Superior temporal gyrus (tissue), 1 donor: ENCODE measurements around the gene TMEM150C.
"Not testable (repeated sequence)": the region's sequence is repeated elsewhere in the genome, so short reads cannot be mapped to it uniquely, and the experiment has no call there.

Experiments used
- DNase-seq: peaks from one replicate; pipeline ENCODE4 v3.0.0-alpha.2; 2016; ENCODE audit errors: extremely low spot score

The TMEM150C gene

GRCh38 chr4:82515705-82516104 lies 46.1 kb downstream of the TMEM150C start:
- peak; percentile 93 for DNase-seq

- DNase-seq = no peak
Observed at GRCh38 chr4:82513382-82513781, 48.4 kb downstream of the TMEM150C start.

GRCh38 chr4:82510216-82510615 lies 51.6 kb downstream of the TMEM150C start:
- DNase-seq = no peak

GRCh38 chr4:82508806-82509428 lies 52.9 kb downstream of the TMEM150C start:
- DNase-seq = no peak

- DNase-seq = no peak
Observed at GRCh38 chr4:82508011-82508410, 53.8 kb downstream of the TMEM150C start.

GRCh38 chr4:82501154-82501442 lies 60.7 kb downstream of the TMEM150C start:
- no peak for DNase-seq

- no peak for DNase-seq
Observed at GRCh38 chr4:82500435-82501153, 61.2 kb downstream of the TMEM150C start.

GRCh38 chr4:82499738-82500434 lies 61.9 kb downstream of the TMEM150C start:
- no peak for DNase-seq

GRCh38 chr4:82496349-82496748 lies 65.4 kb downstream of the TMEM150C start:
- DNase-seq = no peak

GRCh38 chr4:82495666-82496065 lies 66.1 kb downstream of the TMEM150C start:
- DNase-seq = no peak

- DNase-seq = no peak
Observed at GRCh38 chr4:82493721-82494425, 67.9 kb downstream of the TMEM150C start.

GRCh38 chr4:82491251-82491960 lies 70.4 kb downstream of the TMEM150C start:
- DNase-seq = no peak

GRCh38 chr4:82489987-82490386 lies 71.8 kb downstream of the TMEM150C start:
- no peak for DNase-seq

GRCh38 chr4:82489076-82489475 lies 72.7 kb downstream of the TMEM150C start:
- no peak for DNase-seq

- DNase-seq = no peak
Observed at GRCh38 chr4:82484996-82485783, 76.6 kb downstream of the TMEM150C start.

GRCh38 chr4:82482387-82482786 lies 79.4 kb downstream of the TMEM150C start:
- DNase-seq = no peak

- DNase-seq = no peak
Observed at GRCh38 chr4:82481506-82481840, 80.3 kb downstream of the TMEM150C start.

GRCh38 chr4:82480771-82481505 lies 80.8 kb downstream of the TMEM150C start:
- DNase-seq = no peak

GRCh38 chr4:82479562-82479961 lies 82.2 kb downstream of the TMEM150C start:
- no peak for DNase-seq

GRCh38 chr4:82477469-82477868 lies 84.3 kb downstream of the TMEM150C start:
- not testable (repeated sequence) for DNase-seq
